ENCODE measurements around the gene AGPAT2. TPM values are rescaled to one million over a fixed set of nuclear protein-coding genes. Genes with fewer than 3 reads are reported as not detected.

Gene AGPAT2
- polyA plus RNA-seq, 10 donors: 7.2 to 15.7 (median 11.3) TPM

DNA sequence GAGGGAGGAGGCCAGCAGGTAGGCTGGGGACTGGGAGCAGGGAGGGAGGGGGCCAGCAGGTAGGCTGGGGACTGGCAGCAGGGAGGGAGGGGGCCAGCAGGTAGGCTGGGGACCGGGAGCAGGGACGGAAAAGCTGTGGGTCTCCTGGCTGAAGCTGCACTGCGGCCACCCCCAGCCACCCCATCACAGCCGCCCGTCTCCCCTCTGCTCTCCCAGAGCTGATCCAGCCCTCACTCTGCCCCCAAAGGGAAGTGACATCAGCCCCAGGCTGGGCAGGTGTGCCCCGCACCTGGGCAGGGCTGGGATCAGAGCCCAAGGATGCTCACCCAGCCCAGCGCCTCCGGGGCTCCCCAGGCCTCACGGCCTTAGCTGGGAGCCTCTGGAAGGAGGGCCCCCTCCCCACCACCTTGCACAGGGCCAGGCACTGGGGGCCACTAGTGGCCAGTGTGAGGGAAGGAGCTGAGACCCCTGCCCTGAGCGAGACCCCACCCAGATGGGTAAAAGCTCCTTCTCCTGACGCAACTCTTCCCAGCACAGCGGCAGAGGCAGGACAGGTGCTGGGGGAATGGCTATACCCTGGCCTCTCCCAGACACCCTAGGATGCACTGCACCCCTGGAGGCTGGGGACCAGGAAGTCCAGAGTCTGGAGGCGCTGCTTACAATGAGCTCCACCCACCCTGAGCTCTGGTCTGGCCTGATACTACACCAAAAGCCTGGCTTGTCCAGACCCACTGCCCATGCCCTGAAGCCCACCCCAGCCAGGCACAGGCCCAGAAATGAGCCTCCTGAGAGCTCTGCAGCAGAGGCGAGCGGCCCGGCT is 11.6 kb downstream of the AGPAT2 start:
- no peak for DNase-seq

DNA sequence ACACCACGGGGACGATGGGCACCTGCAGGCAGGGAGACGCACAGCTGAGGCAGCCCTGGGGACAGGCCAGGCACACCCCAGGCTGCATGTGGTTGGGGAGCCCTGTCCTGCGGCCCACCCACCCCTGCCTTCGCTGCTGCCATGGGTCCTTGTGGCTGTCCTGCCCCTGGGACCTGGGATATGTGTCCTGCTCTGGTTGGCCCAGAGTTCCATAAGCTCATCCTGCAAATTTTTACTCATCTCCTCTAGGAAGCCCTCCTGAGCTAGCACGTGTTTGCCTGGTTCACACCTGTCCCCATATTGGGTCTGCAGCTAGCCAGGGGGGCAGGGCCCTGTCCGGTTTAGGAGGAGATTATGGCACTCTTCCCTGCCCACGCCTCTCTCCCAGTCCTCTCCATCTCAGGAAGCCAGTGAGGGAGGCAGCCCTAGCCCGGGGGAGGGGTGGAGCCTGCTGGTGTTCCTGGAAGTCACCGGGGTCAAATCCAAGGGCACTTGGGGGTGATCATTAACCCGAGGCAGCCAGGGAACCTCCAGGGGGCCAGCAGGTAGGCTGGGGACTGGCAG is 12.4 kb downstream of the AGPAT2 start:
- no peak for DNase-seq

DNA sequence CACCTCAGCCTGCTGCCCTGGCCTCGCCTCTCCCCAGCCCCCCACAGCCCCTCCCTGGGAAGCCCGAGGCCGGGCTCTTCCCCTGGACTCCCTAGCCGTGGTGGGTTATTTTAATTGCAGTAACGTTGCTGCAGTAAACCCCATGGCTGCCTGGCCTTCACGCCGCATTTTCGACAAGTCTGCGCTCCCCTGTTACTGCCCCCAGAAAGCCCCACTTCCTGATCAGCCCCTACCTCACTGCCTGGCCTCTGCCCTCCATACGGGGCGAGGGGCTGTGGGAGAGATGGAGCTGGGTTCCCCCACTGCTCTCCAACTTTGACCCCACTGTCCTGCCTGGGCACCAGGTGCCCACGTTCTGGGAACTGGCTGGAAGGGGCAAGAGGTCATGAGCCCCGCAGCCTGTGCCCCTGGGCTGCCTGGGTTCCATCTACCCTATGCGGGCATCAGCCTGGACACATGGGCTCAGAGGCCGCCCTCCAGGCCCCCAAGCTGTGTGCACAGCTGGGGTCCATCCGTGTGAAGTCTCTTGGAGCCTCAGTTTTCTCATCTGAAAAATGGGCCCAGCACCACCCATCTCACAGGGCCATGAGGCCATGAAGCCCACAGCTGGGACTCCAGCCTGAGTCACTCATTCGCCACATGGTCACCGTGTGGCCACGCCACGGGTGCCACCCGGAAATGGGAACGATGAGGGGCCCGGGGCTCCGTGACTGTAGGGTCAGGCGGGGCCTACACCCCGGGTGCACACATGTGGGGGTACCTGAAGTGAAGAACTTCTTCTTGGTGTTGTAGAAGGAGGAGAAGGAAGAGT is 13.1 kb downstream of the AGPAT2 start:
- no peak for DNase-seq

DNA sequence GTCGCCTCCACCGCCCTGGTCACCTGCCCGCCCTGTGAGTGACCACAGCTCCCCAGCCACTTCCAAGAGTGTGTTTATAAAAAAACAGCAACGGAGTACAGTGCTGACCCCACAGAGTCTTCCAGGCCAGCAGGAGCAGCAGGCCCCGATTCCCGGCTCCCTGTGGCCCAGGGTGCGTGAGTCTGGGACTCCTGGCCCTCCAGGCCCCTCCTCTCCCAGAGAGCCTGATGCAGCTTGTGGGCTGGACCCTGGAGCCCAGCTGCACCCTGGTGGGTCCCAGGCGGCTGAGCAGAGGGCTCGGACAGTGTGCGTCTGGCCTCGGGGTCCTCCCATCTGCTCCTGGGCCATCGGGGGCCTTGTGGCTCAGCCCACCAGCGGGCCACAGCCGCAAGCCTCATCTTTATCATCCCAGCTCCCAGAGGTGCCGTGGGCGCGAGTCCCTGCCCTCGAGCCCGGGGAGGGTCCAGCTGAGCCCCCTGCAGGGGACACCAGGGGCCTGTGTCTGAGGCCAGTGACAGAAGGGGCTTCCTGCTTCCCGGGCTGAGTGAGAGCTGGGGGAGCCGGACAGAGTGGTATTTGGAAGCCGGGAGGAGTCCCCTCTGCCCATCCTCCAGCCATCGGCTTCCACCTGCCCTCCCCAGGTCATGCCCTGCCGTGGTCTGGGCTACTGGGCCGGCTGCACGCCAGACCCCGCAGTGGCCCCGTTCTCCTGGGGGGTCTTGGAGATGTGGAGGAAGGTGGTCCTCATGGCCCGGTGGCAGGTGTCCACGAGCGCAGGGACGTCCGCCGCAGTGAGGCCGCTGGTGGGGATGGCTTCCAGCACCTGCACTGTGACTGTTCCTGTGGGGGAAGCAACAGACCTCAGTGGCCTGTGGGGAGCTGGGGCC is 13.9 kb downstream of the AGPAT2 start:
- no peak for DNase-seq

DNA sequence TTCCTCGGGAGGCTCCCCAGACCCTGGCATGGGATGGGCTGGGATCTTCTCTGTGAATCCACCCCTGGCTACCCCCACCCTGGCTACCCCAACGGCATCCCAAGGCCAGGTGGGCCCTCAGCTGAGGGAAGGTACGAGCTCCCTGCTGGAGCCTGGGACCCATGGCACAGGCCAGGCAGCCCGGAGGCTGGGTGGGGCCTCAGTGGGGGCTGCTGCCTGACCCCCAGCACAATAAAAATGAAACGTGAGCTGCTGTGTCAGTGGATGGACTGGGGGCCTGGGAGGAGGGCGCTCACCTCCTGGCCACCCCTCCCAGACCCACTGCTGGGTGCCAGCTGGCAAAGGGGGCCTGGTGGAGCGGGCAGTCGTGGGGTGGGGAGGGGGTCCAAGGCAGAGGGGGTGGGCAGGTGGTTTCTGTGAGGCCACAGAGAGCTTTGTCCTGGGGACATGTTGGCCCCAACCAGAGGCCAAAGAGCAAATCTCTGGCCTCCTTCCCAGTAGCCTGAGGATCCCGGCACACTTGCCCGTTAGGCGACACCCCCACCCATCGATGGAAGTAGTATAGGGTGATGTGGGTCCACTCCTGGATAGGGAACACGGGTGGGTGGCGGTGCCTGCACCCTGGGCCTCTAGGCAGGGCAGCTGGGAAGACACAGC is 14.7 kb downstream of the AGPAT2 start:
- no peak for DNase-seq

DNA sequence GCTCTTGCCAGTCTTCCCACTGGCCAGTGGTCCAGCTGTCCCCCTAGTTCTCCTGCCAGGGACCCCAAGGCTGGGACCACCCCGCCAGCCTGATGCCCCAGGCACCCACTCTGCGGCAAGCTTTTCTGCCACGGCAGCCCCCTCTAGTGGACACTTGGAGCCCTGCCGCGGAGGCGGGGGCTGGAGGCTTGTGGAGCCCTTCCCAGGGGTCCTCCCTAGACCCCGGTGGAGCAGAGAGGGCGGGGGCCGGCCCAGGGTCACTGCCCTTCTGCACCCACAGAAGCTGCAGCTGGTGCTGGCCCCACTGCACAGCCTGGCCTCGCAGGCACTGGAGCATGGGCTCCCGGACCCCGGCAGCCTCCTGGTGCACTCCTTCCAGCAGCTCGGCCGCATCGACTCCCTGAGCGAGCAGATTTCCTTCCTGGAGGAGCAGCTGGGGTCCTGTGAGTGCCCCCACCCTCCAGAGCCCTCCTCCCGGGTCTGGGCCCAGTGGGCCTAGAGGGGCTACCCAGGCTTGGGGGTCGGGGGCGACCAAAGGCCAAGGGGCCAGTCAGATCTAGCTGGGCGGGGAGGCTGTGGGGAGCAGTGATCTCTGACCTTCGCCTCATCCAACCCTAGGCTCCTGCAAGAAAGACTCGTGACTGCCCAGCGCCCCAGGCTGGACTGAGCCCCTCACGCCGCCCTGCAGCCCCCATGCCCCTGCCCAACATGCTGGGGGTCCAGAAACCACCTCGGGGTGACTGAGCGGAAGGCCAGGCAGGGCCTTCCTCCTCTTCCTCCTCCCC is 15.4 kb downstream of the AGPAT2 start:
- DNase-seq: peak in 1 of 3 donors; percentile 67

DNA sequence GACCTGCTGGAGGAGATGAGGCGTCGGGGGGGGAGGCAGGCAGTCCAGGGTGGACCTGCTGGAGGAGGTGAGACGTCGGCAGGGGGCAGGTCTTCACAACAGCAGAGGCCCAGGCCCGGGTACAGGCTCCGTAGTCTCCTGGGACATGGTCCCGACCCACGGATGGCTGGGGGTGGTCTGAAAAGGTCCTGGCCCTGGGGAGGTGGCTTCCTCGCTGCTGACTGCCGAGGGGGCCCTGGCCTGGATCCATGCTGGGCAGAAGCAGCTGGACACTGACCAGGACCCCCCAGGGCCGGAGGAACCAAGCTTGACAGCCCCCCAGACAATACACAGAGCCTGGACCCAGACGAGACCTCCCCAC is 16.0 kb downstream of the AGPAT2 start:
- DNase-seq: no peak

DNA sequence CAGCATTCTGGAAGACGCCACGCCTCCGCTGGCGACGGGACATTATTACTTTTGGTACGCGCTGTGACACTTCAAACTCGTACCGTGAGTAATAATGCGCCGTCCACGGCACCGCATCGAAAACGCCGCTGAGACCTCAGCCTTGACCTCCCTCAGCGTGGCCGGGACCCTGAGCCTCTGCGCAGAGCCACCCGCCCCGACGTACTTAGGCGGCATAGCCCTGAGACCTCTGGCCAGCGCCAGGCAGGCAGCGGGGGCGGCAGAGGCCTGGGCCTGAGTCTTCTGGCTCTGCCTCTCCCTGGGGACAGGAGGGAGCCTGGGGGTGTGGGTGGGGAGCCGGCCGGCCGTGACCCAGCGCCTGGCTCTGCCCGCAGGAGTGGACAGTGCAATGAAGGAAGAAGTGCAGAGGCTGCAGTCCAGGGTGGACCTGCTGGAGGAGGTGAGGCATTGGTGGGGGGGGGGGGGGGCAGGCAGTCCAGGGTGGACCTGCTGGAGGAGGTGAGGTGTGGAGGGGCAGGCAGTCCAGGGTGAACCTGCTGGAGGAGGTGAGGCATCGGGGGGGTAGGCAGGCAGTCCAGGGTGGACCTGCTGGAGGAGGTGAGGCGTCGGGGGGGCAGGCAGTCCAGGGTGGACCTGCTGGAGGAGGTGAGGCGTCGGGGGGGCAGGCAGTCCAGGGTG is 16.5 kb downstream of the AGPAT2 start:
- DNase-seq: no peak

DNA sequence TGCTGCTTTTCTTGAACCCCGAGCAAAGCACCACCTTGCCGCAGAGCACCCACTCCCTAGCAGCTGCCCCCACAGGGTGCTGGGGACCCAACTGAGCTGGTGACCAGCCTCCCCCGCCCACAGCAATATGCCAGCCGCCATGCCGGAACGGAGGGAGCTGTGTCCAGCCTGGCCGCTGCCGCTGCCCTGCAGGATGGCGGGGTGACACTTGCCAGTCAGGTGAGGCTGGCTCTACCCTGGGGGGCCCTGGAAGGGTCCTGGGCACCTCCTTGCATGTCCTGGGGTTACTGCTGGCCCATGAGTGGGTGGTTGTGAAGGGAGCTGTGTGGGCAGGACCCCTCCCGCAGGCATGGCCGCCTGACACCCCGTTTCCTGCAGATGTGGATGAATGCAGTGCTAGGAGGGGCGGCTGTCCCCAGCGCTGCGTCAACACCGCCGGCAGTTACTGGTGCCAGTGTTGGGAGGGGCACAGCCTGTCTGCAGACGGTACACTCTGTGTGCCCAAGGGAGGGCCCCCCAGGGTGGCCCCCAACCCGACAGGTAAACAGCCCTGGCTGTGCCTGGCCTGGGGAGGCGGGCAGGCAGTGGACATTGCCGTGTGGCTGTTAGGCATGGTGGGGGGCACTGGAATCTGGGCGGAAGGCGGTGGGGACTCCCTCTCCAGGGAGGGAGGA is 17.3 kb downstream of the AGPAT2 start:
- DNase-seq: no peak

DNA sequence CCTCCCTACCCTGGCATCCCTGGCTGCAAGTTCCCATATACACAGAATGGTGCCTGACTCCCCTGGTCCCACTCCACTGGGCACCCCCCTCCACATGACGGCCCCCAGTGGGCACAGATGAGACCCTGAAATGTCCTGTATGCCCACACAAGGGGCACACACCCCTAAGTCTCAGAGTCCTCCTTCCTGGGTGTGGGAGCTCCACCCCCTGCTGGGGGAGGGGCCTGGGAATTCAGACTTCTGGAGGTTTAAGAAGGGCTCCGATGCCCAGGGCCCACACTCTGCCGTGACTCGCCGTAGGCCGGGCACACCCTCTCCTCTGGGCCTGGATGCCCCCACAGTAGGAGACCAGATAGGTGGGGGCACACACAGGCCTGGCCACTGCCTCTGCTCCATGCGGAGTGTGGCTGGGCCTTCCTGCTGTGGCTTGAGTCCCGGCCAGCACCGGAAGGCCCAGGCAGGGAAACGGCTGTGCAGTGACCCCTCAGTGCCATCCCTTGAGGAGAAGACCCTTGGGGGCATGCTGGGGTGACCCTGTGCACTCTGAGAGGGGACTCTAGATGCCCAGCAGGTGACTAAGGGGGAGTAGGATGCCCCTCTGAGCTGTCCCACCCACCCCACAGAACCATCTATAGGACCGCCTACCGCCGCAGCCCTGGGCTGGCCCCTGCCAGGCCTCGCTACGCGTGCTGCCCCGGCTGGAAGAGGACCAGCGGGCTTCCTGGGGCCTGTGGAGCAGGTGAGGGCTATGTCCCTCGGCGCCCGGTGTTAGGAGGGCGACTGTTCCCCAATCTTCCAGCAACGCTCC is 18.1 kb downstream of the AGPAT2 start:
- no peak for DNase-seq

DNA sequence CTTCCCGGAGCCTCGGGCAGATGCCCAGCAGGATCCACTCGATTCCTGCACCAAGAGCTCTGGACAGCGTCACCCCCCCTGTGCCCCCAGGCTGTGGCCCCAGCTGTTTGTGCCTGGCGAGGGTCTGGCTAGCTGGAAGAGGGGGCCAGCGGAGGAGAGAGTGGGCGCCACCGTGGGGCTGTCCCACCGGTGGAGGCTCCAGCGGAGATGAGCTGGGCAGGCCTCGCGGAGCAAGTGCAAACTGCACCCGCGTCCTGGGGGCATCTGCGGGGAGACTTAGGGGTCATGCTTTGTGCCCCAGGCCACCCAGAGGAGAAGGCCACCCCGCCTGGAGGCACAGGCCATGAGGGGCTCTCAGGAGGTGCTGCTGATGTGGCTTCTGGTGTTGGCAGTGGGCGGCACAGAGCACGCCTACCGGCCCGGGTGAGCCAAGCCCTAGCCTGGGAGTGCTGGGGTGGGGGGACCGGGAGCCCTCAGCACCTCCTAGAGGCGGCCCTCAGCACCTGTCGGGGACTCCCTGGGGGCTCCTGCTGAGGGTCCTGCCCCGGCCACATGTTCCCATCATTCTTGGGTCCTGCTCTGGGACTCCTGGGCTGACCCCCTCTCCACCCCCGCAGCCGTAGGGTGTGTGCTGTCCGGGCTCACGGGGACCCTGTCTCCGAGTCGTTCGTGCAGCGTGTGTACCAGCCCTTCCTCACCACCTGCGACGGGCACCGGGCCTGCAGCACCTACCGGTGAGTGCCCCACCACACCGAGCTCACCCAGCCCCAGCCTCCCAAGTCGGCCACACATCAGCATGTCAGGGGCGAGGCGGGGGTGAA is 19.1 kb downstream of the AGPAT2 start:
- DNase-seq: no peak

DNA sequence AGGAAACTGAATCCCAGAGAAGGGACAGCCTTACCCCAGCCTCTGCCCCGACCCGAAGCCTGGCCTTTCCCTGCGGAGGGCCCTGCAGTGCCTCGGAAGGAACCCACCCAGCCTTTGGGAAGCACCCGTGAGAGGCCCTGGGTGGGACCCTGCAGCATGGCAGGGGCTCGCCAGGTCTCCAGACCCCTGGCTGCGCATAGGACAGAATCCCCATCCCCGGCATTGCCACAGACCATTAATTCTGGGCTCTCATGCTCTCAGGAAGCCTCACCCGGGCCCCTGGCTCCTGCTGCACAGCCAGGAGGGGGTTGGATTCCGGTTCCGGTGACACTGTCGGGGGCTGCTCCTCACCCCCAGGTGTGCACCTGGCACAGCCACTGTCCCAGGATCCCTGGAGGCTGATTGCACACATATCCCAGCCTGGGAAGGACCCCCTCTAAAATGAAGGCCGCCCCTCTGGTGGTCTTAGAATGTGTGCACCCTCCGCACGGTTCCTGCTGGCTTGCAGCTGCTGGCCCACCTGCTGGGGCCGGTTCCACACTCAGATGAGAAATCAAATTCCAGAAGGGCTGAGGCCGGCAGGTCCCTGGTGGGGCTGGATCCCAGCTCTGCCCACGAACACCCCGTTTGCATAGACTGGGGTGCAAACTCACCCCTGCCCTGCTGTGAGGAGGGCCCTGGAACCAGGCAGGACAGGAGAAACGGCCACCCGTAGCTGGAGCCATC is 19.9 kb downstream of the AGPAT2 start:
- DNase-seq: no peak

DNA sequence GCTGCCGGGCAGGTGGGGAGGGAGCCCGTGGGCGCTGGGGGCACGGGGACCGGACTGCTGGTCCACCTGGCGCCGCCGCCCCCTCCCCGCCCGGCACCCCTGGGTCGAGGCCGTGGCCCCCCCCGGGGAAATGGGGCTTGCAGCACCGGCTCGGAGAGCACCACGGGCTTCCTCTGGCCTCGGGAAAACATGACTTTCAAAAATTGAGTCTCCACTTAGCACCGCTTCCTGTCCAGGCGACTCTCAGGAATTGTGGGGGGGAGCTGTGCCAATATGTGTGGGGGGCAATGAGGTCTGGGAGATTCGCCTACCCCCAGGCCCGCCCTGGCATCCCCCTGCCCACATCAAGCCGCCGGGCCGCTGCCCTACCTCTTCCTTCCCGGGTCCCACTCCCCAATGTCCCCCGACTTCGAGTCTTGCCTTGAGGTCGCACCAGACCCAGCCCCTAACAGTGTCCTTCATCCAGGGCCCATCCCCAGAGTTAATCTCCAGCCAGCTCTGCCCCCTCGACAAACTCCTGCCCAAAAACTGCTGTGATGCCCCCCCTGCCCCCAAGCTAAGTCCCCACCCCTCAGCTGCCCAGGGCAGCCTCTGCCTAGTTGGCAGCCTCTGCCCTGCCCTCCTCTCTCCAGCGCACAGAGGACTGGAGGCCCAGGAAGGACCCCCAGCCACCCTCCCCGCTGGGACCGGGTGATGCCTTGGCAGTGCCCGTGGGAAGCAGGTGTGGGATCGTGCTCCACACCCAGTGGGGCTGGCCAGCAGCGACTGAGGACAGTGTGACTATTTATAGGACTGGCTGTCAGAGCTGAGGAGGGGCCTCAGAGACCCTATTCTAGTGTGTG is 20.7 kb downstream of the AGPAT2 start:
- peak in 1 of 3 donors; percentile 52 for DNase-seq

DNA sequence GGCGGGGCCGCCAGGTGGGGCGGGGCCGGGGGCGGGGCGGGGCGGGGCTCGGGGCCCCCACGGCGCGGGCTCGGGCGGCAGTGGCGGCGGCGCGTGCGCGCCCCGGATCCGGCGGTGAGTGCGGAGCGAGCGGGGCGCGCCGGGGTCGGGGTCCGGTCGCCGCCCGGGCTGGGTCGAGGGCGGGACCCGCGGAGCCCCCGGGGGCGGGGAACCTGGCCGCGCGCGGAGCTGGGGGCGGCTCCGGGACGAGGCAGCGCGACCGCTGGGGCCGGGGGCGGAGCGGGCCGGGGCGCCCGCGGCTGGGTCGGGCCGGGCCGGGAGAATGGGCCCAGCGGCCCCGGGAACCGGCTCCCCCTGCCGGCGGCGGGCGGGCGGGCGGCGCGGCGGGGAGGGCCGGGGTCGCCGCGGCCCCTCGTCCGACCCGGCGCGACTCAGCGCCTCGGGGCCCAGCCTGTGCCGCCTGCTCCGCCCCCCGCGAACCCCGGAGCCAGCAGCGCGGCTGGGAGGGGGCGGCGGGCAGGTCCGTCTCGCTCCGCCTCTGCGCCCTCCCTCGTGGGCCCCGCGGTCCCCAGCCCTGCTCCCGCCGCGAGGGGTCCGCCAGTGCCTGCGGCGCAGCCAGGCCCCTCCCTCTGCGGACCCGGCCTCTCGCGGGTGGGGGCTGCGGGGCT is 21.4 kb downstream of the AGPAT2 start:
- no peak for DNase-seq

DNA sequence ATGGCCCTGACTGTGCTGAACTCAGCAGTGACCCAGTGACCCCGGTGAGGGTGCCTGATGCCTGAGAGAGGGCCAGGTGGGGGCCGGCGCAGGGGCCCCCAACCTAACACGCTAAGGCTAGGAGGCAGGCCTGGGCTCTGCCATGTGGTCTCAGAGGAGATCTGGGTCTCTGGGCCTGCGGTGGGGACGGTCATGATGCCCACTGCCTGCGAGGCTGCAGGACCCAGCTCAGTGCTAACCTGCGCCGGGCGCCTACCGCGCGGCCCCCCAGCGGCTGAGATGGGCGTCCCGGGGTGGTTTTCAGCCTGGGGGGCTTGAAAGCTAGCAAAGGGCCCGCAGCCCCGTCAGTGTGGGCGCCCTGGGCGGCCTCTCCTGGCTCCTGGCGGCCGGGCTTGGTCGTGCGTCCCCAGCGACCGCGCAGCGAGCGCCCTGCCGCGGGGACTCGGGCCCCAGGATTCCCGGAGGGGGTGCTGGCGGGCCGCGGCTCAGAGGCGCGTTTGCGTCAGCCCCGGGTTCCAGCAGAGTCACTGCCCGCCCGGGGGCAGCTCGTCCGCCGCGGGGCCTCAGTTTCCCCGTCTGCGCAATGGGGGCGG is 22.1 kb downstream of the AGPAT2 start:
- no peak for DNase-seq

All from muscle of back (tissue), 11 donors.